Liver (tissue), 9 donors: Measurements from ENCODE around the gene SLC25A34. TPM values are rescaled to one million over a fixed set of nuclear protein-coding genes. Genes with fewer than 3 reads are reported as not detected.

Source experiments
- DNase-seq: peaks from one replicate; pipeline ENCODE4 v3.0.0-alpha.2; 2017; ENCODE audit warnings: low spot score
- H3K27ac ChIP-seq, 2 donors: one replicate each; pipeline ENCODE4 v1.7.0; 2013; ENCODE audit warnings: inconsistent platforms in 2 of 2, low read length in 2 of 2, control low read depth in 1 of 2, low read depth in 1 of 2, mild to moderate bottlenecking in 1 of 2
- H3K27me3 ChIP-seq, 4 donors: one replicate each; pipeline versions ENCODE4 v1.6.1 to v1.7.0; 2013; ENCODE audit warnings: low read length in 3 of 4, inconsistent platforms in 1 of 4, mild to moderate bottlenecking in 1 of 4, moderate library complexity in 1 of 4; ENCODE audit not compliant: control insufficient read depth in 4 of 4, insufficient read depth in 4 of 4
- H3K36me3 ChIP-seq, 4 donors: one replicate each; pipeline versions ENCODE4 v1.6.1 to v1.7.0; 2013; ENCODE audit warnings: low read length in 3 of 4, mild to moderate bottlenecking in 3 of 4, low read depth in 1 of 4, moderate library complexity in 1 of 4; ENCODE audit not compliant: control insufficient read depth in 4 of 4, insufficient read depth in 3 of 4
- H3K4me1 ChIP-seq, 4 donors: one replicate each; pipeline versions ENCODE4 v1.6.1 to v1.7.0; 2013; ENCODE audit warnings: low read length in 3 of 4, mild to moderate bottlenecking in 3 of 4, moderate library complexity in 1 of 4; ENCODE audit not compliant: control insufficient read depth in 4 of 4, insufficient read depth in 4 of 4
- H3K4me3 ChIP-seq, 3 donors: one replicate each; pipeline versions ENCODE4 v1.6.1 to v1.7.0; 2013; ENCODE audit warnings: low read length in 3 of 3, control low read depth in 1 of 3, low read depth in 1 of 3, mild to moderate bottlenecking in 1 of 3
- H3K9ac ChIP-seq, 2 donors: one replicate each; pipeline ENCODE4 v1.7.0; 2013; ENCODE audit warnings: low read length in 2 of 2, mild to moderate bottlenecking in 2 of 2, moderate library complexity in 2 of 2, control low read depth in 1 of 2, low read depth in 1 of 2
- H3K9me3 ChIP-seq, 4 donors: one replicate each; pipeline versions ENCODE4 v1.6.1 to v1.7.0; 2013; ENCODE audit warnings: low read length in 3 of 4; ENCODE audit not compliant: control insufficient read depth in 4 of 4
- EGR1 ChIP-seq, 2 donors: IDR thresholded peaks; 2 replicates each; pipeline ENCODE4 v1.6.1; 2016 to 2018; ENCODE audit warnings: antibody characterized with exemption in 2 of 2, low read depth in 2 of 2
- FOXA1 ChIP-seq: IDR thresholded peaks from 2 replicates; pipeline ENCODE4 v1.6.1; 2016; ENCODE audit warnings: antibody characterized with exemption
- FOXA2 ChIP-seq: IDR thresholded peaks from 2 replicates; pipeline ENCODE4 v1.6.1; 2016; ENCODE audit warnings: antibody characterized with exemption
- GABPA ChIP-seq, 2 donors: IDR thresholded peaks in 1 of 2; conservative IDR thresholded peaks in 1 of 2; 2 replicates each; pipeline ENCODE4 v1.6.1; 2016; ENCODE audit warnings: antibody characterized with exemption in 2 of 2, mild to moderate bottlenecking in 1 of 2, moderate library complexity in 1 of 2
- HNF4A ChIP-seq, 2 donors: conservative IDR thresholded peaks; 2 replicates each; pipeline ENCODE4 v1.6.1; 2016; ENCODE audit warnings: antibody characterized with exemption in 2 of 2, mild to moderate bottlenecking in 2 of 2
- HNF4G ChIP-seq: IDR thresholded peaks from 2 replicates; pipeline ENCODE4 v1.6.1; 2016; ENCODE audit warnings: antibody characterized with exemption
- JUND ChIP-seq, 2 donors: IDR thresholded peaks; 2 replicates each; pipeline ENCODE4 v1.6.1; 2016; ENCODE audit warnings: antibody characterized with exemption in 2 of 2
- NR2F2 ChIP-seq: IDR thresholded peaks from 2 replicates; pipeline ENCODE4 v1.6.1; 2016; ENCODE audit warnings: antibody characterized with exemption
- RAD21 ChIP-seq, 2 donors: IDR thresholded peaks; 2 replicates each; pipeline ENCODE4 v1.6.1; 2016; ENCODE audit warnings: antibody characterized with exemption in 2 of 2, mild to moderate bottlenecking in 2 of 2
- RXRA ChIP-seq, 2 donors: IDR thresholded peaks; 2 replicates each; pipeline ENCODE4 v1.6.1; 2017 to 2018; ENCODE audit warnings: antibody characterized with exemption in 2 of 2, mild to moderate bottlenecking in 1 of 2
- SP1 ChIP-seq: IDR thresholded peaks from 2 replicates; pipeline ENCODE4 v1.6.1; 2018; ENCODE audit warnings: antibody characterized with exemption, mild to moderate bottlenecking
- YY1 ChIP-seq: IDR thresholded peaks from 2 replicates; pipeline ENCODE4 v1.6.1; 2016; ENCODE audit warnings: antibody characterized with exemption, mild to moderate bottlenecking
- WGBS: extraction: QIAGEN DNeasy Blood & Tissue Kit; methylation state at CpG from one replicate; pipeline ENCODE4 v1.1.7; 2013; 5-methylcytosine and 5-hydroxymethylcytosine counted together
- polyA plus RNA-seq, 2 donors: library from polyadenylated mRNA; stranded (reverse) in 1 of 2; unstranded in 1 of 2; fragments of 200-250 nt in 1 of 2; fragments of >200 nt in 1 of 2; fragmentation: Nextera tagmentation in 1 of 2; extraction: Ambion mirVana in 1 of 2; gene quantifications; one replicate each; pipeline versions ENCODE4 v1.2.1 to v1.2.3, GENCODE V29; 2013 to 2015
- total RNA-seq, 2 donors: library from RNA; depleted of rRNA; stranded (reverse); fragments of >200 nt; gene quantifications; one replicate each; pipeline ENCODE4 v1.2.3, GENCODE V29; 2014
- TF ChIP-seq, protein P1 (sequence below): fragments of 150-350 bp; IDR thresholded peaks from 2 replicates; pipeline ENCODE4 v1.5.1; 2017; ENCODE audit warnings: improper control_type of control experiment, low read depth, low read length; ENCODE audit not compliant: missing input control
- TF ChIP-seq, protein P2 (sequence below): IDR thresholded peaks from 2 replicates; pipeline ENCODE4 v1.6.1; 2016; ENCODE audit warnings: antibody characterized with exemption
- TF ChIP-seq, protein P3 (sequence below): IDR thresholded peaks from 2 replicates; pipeline ENCODE4 v1.6.1; 2016; ENCODE audit warnings: antibody characterized with exemption
- TF ChIP-seq, protein P4 (sequence below): IDR thresholded peaks from 2 replicates; pipeline ENCODE4 v1.6.1; 2016; ENCODE audit warnings: antibody characterized with exemption
- TF ChIP-seq, protein P5 (sequence below): IDR thresholded peaks from 2 replicates; pipeline ENCODE4 v1.6.1; 2016; ENCODE audit warnings: antibody characterized with exemption, mild to moderate bottlenecking
- donor health status: healthy.
- donor health status: healthy.
- donor health status: healthy.
- donor health status: healthy.
- donor health status: healthy.

SLC25A34 gene
- total and polyA plus RNA-seq, 4 donors: 0.79 to 7.3 (median 2.4) TPM

DNA sequence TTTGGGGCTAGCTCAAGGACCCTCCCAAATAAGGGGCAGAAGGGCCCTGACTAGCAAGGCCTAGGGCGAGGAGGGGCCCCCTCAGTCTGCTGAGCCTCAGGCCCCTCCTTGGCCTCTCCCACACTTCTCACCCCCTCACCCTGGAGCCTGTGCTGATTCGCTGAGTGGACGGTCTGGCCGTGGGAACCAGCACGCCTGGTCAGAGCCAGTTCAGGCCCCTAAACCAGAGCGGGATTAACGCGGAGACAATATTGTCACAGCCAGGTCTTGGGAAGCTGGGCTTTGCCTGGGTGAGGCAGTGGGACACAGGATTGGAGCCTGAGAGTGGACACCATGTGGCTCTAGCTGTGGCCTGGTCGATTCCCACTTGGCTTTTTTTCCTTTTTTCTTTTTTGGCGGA lies 17.7 kb downstream of the SLC25A34 start:
- Histone ChIP-seq H3K4me1 (peaks cover 0 to 3% (median under 1%) of the 10 kb centered on the region in 4 donors), H3K27ac (no peak overlapping the region), H3K9ac (no peak overlapping the region), H3K27me3 (no peaks in the 10 kb centered on the region), H3K36me3 (no peaks in the 10 kb centered on the region), H3K4me3 (no peak overlapping the region), H3K9me3 (no peaks in the 10 kb centered on the region)
- WGBS: 92% methylated on average over 10 of the region's 10 CpGs
- no peak for TF ChIP-seq FOXA1
- no peak for TF ChIP-seq NR2F2
- TF ChIP-seq HNF4G: no peak
- TF ChIP-seq, protein P1, sequence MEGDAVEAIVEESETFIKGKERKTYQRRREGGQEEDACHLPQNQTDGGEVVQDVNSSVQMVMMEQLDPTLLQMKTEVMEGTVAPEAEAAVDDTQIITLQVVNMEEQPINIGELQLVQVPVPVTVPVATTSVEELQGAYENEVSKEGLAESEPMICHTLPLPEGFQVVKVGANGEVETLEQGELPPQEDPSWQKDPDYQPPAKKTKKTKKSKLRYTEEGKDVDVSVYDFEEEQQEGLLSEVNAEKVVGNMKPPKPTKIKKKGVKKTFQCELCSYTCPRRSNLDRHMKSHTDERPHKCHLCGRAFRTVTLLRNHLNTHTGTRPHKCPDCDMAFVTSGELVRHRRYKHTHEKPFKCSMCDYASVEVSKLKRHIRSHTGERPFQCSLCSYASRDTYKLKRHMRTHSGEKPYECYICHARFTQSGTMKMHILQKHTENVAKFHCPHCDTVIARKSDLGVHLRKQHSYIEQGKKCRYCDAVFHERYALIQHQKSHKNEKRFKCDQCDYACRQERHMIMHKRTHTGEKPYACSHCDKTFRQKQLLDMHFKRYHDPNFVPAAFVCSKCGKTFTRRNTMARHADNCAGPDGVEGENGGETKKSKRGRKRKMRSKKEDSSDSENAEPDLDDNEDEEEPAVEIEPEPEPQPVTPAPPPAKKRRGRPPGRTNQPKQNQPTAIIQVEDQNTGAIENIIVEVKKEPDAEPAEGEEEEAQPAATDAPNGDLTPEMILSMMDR: no peak
- TF ChIP-seq EGR1 (IDR thresholded peaks at IDR 0.05; ENCODE audit: low read depth in 2 of 2): no peak
- no peak for TF ChIP-seq SP1
- TF ChIP-seq, protein P2, sequence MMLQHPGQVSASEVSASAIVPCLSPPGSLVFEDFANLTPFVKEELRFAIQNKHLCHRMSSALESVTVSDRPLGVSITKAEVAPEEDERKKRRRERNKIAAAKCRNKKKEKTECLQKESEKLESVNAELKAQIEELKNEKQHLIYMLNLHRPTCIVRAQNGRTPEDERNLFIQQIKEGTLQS: no peak
- TF ChIP-seq, protein P3, sequence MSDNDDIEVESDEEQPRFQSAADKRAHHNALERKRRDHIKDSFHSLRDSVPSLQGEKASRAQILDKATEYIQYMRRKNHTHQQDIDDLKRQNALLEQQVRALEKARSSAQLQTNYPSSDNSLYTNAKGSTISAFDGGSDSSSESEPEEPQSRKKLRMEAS: no peak
- no peak for TF ChIP-seq GABPA (IDR thresholded peaks at IDR 0.05 in 1 of 2, conservative IDR thresholded peaks at IDR 0.05 in 1 of 2)
- TF ChIP-seq JUND (IDR thresholded peaks at IDR 0.05): no peak
- TF ChIP-seq, protein P4, sequence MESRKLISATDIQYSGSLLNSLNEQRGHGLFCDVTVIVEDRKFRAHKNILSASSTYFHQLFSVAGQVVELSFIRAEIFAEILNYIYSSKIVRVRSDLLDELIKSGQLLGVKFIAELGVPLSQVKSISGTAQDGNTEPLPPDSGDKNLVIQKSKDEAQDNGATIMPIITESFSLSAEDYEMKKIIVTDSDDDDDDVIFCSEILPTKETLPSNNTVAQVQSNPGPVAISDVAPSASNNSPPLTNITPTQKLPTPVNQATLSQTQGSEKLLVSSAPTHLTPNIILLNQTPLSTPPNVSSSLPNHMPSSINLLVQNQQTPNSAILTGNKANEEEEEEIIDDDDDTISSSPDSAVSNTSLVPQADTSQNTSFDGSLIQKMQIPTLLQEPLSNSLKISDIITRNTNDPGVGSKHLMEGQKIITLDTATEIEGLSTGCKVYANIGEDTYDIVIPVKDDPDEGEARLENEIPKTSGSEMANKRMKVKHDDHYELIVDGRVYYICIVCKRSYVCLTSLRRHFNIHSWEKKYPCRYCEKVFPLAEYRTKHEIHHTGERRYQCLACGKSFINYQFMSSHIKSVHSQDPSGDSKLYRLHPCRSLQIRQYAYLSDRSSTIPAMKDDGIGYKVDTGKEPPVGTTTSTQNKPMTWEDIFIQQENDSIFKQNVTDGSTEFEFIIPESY: no peak
- no peak for TF ChIP-seq YY1
- no peak for TF ChIP-seq RXRA (IDR thresholded peaks at IDR 0.05)
- TF ChIP-seq RAD21 (IDR thresholded peaks at IDR 0.05): no peak
- TF ChIP-seq, protein P5, sequence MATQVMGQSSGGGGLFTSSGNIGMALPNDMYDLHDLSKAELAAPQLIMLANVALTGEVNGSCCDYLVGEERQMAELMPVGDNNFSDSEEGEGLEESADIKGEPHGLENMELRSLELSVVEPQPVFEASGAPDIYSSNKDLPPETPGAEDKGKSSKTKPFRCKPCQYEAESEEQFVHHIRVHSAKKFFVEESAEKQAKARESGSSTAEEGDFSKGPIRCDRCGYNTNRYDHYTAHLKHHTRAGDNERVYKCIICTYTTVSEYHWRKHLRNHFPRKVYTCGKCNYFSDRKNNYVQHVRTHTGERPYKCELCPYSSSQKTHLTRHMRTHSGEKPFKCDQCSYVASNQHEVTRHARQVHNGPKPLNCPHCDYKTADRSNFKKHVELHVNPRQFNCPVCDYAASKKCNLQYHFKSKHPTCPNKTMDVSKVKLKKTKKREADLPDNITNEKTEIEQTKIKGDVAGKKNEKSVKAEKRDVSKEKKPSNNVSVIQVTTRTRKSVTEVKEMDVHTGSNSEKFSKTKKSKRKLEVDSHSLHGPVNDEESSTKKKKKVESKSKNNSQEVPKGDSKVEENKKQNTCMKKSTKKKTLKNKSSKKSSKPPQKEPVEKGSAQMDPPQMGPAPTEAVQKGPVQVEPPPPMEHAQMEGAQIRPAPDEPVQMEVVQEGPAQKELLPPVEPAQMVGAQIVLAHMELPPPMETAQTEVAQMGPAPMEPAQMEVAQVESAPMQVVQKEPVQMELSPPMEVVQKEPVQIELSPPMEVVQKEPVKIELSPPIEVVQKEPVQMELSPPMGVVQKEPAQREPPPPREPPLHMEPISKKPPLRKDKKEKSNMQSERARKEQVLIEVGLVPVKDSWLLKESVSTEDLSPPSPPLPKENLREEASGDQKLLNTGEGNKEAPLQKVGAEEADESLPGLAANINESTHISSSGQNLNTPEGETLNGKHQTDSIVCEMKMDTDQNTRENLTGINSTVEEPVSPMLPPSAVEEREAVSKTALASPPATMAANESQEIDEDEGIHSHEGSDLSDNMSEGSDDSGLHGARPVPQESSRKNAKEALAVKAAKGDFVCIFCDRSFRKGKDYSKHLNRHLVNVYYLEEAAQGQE: no peak
- TF ChIP-seq FOXA2: no peak
- TF ChIP-seq HNF4A (conservative IDR thresholded peaks at IDR 0.05): no peak
- no peak for DNase-seq
